H1 (cell line): Measurements from ENCODE around the gene ZNF213. TPM values are rescaled to one million over a fixed set of nuclear protein-coding genes. Genes with fewer than 3 reads are reported as not detected.

Source experiments
- polyA plus RNA-seq, 7 experiments: library from polyadenylated mRNA; depleted of rRNA in 3 of 7; stranded (reverse) in 5 of 7; unstranded in 2 of 7; fragments of >200 nt in 5 of 7; fragments of 200-250 nt in 2 of 7; gene quantifications; 1 replicate in 5 of 7; 2 replicates in 1 of 7; 4 replicates in 1 of 7; pipeline versions ENCODE4 v1.2.1 to v1.2.3, GENCODE V29; 2011 to 2013; ENCODE audit warnings: missing spikeins in 2 of 7, mixed read lengths in 2 of 7
- small RNA-seq: library from polyadenylated mRNA; stranded (forward); fragments of <200 nt; extraction: miRNeasy Mini kit (QIAGEN cat#:217004); gene quantifications from one replicate; pipeline ENCODE3, GENCODE V24; 2013; ENCODE audit not compliant: insufficient read depth
- total RNA-seq: library from RNA; stranded (reverse); fragmentation: NEBNext Ultra II Directional; extraction: Animal tissue kit (Norgen Biotek cat#: 25700); gene quantifications from 2 replicates; pipeline ENCODE4 v1.2.1, GENCODE V29; 2021

Gene ZNF213
- total and polyA plus RNA-seq, 2 of the 8 experiments (the other 6 are each of a cell fraction or from before 2014, with no cell fraction given): 1.6 to 6.9 TPM

Small RNAs within 50 kb of the gene (small RNA-seq; reads per million reads assigned to genes)
- not detected for gene RNU1-22P

Other genes with a start within 250 kb of the ZNF213 start
- gene FLYWCH1, start 223.1 kb upstream of the ZNF213 start, total RNA-seq: 23.1 and 23.5 TPM in 2 replicates
- 12.4 and 22.2 TPM in 2 replicates for gene FLYWCH1, start 223.1 kb upstream of the ZNF213 start, polyA plus RNA-seq (2011; rRNA removed)
- gene KREMEN2, start 170.8 kb upstream of the ZNF213 start, total RNA-seq: 6.6 and 7.8 TPM in 2 replicates
- gene KREMEN2, start 170.8 kb upstream of the ZNF213 start, polyA plus RNA-seq (2011; rRNA removed): 7.0 and 10.4 TPM in 2 replicates
- 28.2 and 28.8 TPM in 2 replicates for gene PAQR4, start 165.7 kb upstream of the ZNF213 start, total RNA-seq
- 34.6 and 52.8 TPM in 2 replicates for gene PAQR4, start 165.7 kb upstream of the ZNF213 start, polyA plus RNA-seq (2011; rRNA removed)
- gene PKMYT1, start 154.6 kb upstream of the ZNF213 start, total RNA-seq: 74.7 and 83.6 TPM in 2 replicates
- 85.2 and 180 TPM in 2 replicates for gene PKMYT1, start 154.6 kb upstream of the ZNF213 start, polyA plus RNA-seq (2011; rRNA removed)
- 0.60 and 0.77 TPM in 2 replicates for gene CLDN9, start 122.1 kb upstream of the ZNF213 start, total RNA-seq
- 0.89 and 2.2 TPM in 2 replicates for gene CLDN9, start 122.1 kb upstream of the ZNF213 start, polyA plus RNA-seq (2011; rRNA removed)
- gene CLDN6, start 116.8 kb upstream of the ZNF213 start, total RNA-seq: 747 and 793 TPM in 2 replicates
- 1,115 and 1,541 TPM in 2 replicates for gene CLDN6, start 116.8 kb upstream of the ZNF213 start, polyA plus RNA-seq (2011; rRNA removed)
- 77.0 and 81.0 TPM in 2 replicates for gene TNFRSF12A, start 114.7 kb upstream of the ZNF213 start, total RNA-seq
- 82.5 and 121 TPM in 2 replicates for gene TNFRSF12A, start 114.7 kb upstream of the ZNF213 start, polyA plus RNA-seq (2011; rRNA removed)
- 66.2 and 72.7 TPM in 2 replicates for gene HCFC1R1, start 111.1 kb upstream of the ZNF213 start, total RNA-seq
- 138 and 195 TPM in 2 replicates for gene HCFC1R1, start 111.1 kb upstream of the ZNF213 start, polyA plus RNA-seq (2011; rRNA removed)
- gene THOC6, start 111.0 kb upstream of the ZNF213 start, total RNA-seq: 78.5 and 82.9 TPM in 2 replicates
- gene THOC6, start 111.0 kb upstream of the ZNF213 start, polyA plus RNA-seq (2011; rRNA removed): 111 and 137 TPM in 2 replicates
- gene BICDL2, start 98.1 kb upstream of the ZNF213 start, total RNA-seq: 14.3 and 15.9 TPM in 2 replicates
- gene BICDL2, start 98.1 kb upstream of the ZNF213 start, polyA plus RNA-seq (2011; rRNA removed): 7.3 and 14.2 TPM in 2 replicates
- 23.9 and 26.7 TPM in 2 replicates for gene MMP25, start 88.5 kb upstream of the ZNF213 start, total RNA-seq
- gene MMP25, start 88.5 kb upstream of the ZNF213 start, polyA plus RNA-seq (2011; rRNA removed): 7.7 and 14.8 TPM in 2 replicates
- 2.0 and 2.7 TPM in 2 replicates for gene IL32, start 69.4 kb upstream of the ZNF213 start, total RNA-seq
- gene IL32, start 69.4 kb upstream of the ZNF213 start, polyA plus RNA-seq (2011; rRNA removed): 4.3 and 5.0 TPM in 2 replicates
- 195 and 209 TPM in 2 replicates for gene ZSCAN10, start 35.7 kb upstream of the ZNF213 start, total RNA-seq
- 314 and 488 TPM in 2 replicates for gene ZSCAN10, start 35.7 kb upstream of the ZNF213 start, polyA plus RNA-seq (2011; rRNA removed)
- gene ZNF205, start 22.4 kb upstream of the ZNF213 start, total RNA-seq: 17.0 and 19.1 TPM in 2 replicates
- gene ZNF205, start 22.4 kb upstream of the ZNF213 start, polyA plus RNA-seq (2011; rRNA removed): 19.9 and 28.5 TPM in 2 replicates
- 0.48 and 0.52 TPM in 2 replicates for gene OR1F1, start 53.2 kb downstream of the ZNF213 start, total RNA-seq
- 0.93 and 1.2 TPM in 2 replicates for gene OR1F1, start 53.2 kb downstream of the ZNF213 start, polyA plus RNA-seq (2011; rRNA removed)
- 7.5 and 9.9 TPM in 2 replicates for gene ZNF200, start 100.1 kb downstream of the ZNF213 start, total RNA-seq
- 2.7 and 3.0 TPM in 2 replicates for gene ZNF200, start 100.1 kb downstream of the ZNF213 start, polyA plus RNA-seq (2011; rRNA removed)
- not detected in 2 replicates for gene MEFV, start 121.6 kb downstream of the ZNF213 start, total RNA-seq
- 0.02 and 0.03 TPM in 2 replicates for gene MEFV, start 121.6 kb downstream of the ZNF213 start, polyA plus RNA-seq (2011; rRNA removed)
- 26.7 and 27.8 TPM in 2 replicates for gene ZNF263, start 148.5 kb downstream of the ZNF213 start, total RNA-seq
- 9.2 and 20.7 TPM in 2 replicates for gene ZNF263, start 148.5 kb downstream of the ZNF213 start, polyA plus RNA-seq (2011; rRNA removed)
- gene TIGD7, start 170.4 kb downstream of the ZNF213 start, total RNA-seq: 7.0 and 8.9 TPM in 2 replicates
- gene TIGD7, start 170.4 kb downstream of the ZNF213 start, polyA plus RNA-seq (2011; rRNA removed): 2.8 and 3.0 TPM in 2 replicates
- gene ZNF75A, start 170.5 kb downstream of the ZNF213 start, total RNA-seq: 27.3 and 30.0 TPM in 2 replicates
- 5.2 and 9.3 TPM in 2 replicates for gene ZNF75A, start 170.5 kb downstream of the ZNF213 start, polyA plus RNA-seq (2011; rRNA removed)
- gene OR2C1, start 220.9 kb downstream of the ZNF213 start, total RNA-seq: not detected in 2 replicates
- not detected in 2 replicates for gene OR2C1, start 220.9 kb downstream of the ZNF213 start, polyA plus RNA-seq (2011; rRNA removed)